Hepatocyte (in vitro differentiated cells): ENCODE measurements around the gene PACSIN2.

Source experiments
- CTCF ChIP-seq: fragments of 200-600 bp; sonication (generic); IDR thresholded peaks from 2 replicates; pipeline ENCODE4 v1.5.1; 2016; ENCODE audit warnings: antibody characterized with exemption, mild to moderate bottlenecking; ENCODE audit not compliant: poor library complexity
- EZH2 ChIP-seq: fragments of 200-600 bp; sonication (generic); IDR thresholded peaks from 2 replicates; pipeline ENCODE4 v1.6.1; 2016; ENCODE audit warnings: antibody characterized with exemption, mild to moderate bottlenecking, borderline replicate concordance

- TF ChIP-seq CTCF = no peak
- no peak for TF ChIP-seq EZH2
Observed at GRCh38 chr22:42928969-42929837, 85.7 kb downstream of the PACSIN2 start.
